Activated CD8-positive, alpha-beta memory T cell treated with anti-CD3 and anti-CD28 coated beads for 48 hours (primary cell): Measurements from ENCODE around the gene MIER2.
"Not testable (repeated sequence)": the region's sequence is repeated elsewhere in the genome, so short reads cannot be mapped to it uniquely, and the experiment has no call there.

Experiments
- DNase-seq, 3 experiments: peaks; one replicate each; pipeline ENCODE4 v3.0.0-alpha.2; 2020; ENCODE audit warnings: low read depth in 2 of 3, low spot score in 2 of 3

The MIER2 gene

DNA sequence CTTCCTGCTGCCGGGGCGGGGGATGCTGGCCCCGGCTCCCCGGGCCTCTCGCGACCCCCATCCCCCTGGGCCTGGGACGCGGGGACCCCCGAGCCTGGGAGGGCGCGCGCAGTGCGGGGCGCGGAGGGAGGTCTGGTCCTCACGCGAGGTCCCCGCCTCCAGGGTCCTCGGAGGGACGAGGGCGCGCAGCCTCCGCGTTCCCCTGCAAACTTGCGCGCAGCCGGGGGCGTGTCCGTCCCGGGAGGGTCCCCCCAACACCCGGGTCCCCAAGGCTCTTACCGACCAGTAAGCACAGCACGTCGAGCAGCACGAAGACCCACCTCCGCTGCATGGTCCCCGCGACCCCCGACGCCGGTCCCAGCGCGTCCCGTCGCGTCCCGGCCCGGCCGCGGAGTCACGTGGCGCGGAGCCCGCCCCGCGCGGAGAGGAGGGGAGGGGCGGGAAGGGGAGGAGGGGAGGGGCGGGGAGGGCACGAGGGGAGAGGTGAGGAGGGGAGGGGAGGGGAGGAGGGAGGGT, 53.5 kb downstream of the MIER2 start, which contains the start of gene PLPP2:
PLPP2 (minus strand) TSS at position 398 of the 516 bp plus-strand sequence; CDS start at position 331, 67 bp downstream.
- no peak for DNase-seq

DNA sequence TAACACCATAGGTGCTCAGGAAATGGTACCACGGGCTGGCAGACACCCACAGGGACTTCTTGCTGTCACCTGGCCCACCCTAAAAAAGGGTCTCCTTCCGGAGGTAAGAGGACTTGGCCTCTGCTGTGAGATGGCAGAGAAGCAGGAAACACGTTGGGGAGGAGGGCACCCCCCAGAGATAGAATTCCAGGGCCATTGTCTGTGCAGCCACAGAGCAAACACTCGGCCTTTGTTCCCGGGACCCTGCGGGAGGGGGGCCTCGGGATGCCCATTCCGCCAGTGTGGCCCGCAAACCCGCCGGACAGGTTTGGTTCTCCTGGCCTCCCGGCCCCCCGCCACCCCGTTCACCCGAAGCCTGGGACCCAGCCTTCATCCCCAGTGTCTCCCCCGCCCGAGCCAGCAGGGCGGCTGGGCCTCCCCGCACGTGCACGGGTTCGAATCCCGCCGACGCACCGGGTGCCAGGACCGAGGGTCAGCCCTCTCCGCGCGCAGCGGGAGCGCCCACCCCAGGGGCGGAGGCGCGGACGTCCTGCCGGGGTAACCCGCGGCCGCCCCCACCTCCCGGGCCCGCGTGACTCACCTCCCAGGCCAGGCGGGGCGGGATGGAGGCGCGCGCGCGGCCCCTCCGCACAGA, 54.1 kb downstream of the MIER2 start:
- DNase-seq = no peak

DNA sequence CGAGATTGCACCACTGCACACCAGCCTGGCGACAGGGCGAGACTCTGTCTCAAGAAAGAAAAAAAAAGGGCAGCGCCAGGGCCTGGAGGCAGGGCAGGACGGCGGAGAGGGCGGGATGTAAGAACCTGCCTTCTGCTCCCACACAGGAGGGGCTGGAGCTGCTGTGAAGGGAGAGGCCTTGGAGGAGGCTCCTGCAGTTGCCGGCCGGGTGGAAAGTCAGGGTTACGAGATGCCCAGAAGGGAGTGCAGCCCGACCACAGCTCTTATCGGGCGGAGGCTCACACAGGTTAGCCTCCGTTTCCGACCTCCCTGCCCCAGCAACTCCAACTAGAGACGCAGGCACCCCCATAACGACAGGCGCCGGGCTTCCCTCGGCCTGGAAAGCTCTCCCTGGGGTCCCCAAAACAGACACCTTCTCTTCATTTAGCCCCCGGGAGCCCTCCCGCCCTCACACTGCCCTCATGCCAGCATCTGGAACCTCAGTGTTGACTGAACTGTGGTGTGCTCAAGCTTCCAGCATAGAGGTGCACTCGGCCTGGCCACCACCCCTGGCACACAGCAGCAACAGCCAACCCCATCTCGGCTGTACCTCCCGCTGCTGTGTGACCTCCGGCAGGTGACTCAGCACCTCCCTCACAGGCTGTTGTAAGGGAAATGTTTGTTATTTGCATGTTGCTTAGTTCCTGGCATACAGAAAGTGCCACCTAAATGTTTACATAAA, 54.8 kb downstream of the MIER2 start:
- no peak for DNase-seq

DNA sequence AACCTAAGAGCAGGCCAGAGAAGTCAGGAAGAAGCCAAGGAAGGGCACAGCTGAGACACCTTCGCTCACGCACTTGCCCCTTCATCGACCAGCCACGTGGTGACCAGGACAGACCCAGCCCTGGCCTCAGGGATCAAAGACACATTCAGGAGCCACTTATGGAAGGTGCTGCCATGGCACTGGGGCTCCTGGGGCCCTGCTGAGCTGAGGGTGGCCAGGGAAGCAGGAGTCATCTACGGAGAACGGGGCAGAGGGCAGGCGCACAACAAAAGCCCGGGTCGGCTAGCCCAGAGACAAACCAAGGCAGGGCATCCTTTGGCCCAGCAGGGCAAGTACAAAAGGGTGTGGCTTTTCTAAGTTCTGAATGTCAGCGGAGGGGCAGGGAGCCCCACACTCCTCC, 55.7 kb downstream of the MIER2 start:
- no peak for DNase-seq

DNA sequence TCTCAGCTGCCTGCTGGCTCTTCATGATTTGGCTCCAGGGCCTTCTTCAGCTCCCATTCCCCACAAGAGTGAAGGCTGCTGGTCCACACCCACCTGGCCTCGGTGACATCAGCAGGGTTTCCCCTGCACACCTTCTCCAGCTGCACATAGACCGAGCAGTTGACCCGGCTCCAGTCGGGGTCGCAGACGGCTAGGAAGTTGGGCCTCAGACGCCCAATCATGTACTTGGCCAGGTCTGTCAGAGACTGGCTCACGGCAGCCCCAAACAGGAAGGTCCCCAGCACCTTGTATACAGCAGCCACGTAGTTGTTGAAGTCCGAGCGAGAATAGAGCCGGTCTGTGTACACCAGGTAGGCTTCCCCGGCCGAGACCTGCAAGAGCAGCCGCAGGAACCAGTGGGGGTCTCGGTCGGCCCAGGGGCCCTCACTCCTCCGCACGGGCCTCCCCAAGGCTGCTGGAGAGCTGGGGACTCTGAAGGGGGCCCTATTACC, 57.2 kb downstream of the MIER2 start:
- DNase-seq = no peak

DNA sequence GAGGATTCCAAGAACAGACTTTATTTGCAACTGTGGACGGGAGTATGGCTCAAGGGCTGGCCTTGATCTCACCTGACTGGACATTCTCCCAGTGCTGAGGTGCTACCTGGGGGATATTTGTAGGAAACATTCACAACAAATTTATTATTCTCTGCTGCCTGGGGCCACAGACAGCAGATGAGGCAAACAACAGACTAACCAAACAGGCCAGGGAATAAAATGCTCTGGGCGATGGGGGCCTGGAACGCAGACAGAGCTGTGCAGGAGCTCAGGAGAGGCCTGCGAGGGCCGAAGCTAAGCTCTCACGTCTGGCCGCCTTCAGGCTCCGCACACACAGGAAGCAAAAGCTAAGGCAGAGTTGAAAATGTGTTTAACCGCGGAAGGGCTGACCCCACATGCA, 61.2 kb downstream of the MIER2 start:
- no peak for DNase-seq

DNA sequence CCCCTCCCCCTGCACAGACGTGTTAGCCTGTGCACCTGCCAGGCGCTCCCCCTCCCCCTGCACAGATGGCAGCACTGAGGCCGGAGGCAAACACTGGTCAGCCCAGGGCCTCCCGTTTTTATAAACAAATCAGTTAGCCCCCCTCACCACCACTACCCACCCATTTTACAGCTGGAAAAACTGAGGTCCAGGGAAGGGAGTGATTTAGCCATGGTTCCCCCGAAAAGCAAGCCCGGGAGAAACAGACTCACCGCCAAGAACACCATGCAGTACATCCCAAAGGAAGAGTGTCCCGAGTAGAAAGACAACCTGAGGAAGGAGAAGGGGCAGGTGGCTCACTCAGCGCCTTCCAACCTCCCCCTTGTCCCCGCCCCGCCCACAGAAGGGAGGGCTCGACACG, 62.1 kb downstream of the MIER2 start:
- DNase-seq = no peak

DNA sequence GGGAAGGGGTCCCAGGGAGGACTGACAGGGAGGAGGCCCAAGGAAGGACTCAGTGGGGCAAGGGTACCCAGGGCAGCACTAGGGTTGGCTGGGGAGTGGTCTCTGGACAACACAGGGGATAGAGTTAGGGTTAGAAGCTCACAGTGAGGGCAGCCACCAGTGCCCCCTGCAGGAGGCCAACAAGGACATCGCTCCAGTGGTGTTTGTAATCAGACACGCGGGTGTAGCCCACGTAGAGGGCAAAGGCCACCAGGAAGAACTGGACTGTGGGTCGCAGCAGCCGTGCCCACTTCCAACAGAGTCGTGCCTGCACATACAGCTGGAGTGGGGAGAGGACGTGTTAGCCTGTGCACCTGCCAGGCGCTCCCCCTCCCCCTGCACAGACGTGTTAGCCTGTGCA, 62.6 kb downstream of the MIER2 start:
- no peak for DNase-seq

DNA sequence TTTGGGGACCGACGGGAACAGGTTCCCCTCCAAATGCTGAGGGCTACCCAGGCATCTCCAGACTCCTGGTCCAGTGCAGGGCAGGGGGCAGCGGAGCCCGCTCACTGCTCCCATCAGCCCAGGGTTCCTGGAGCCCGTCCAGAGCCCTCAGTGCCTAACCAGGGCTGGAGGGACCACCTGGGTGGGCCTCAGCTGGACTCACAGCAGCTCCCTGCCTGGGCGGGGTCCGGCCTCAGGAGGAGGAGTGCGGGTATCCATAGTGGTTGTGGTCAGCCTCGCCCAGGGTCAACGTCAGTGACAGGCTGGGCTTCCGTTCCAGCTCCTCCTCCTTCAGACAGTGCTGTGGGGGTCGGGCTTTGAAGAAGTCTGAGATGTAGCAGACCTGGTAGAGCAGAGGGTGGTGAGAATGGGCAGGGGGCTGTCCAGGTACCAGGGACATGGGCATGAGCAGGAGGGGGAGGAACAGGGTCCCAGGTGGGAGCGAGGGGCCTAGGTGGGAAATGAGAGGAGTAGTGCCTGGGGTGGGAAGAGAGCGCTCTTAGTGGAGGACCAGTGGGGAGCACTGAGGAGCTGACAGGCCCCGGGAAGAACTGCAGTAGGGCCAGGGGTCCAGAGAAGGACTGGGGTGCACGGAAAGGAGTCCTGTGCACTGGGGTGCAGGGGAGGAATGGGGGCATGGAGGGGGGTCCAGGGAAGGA, 63.3 kb downstream of the MIER2 start:
- DNase-seq = no peak

DNA sequence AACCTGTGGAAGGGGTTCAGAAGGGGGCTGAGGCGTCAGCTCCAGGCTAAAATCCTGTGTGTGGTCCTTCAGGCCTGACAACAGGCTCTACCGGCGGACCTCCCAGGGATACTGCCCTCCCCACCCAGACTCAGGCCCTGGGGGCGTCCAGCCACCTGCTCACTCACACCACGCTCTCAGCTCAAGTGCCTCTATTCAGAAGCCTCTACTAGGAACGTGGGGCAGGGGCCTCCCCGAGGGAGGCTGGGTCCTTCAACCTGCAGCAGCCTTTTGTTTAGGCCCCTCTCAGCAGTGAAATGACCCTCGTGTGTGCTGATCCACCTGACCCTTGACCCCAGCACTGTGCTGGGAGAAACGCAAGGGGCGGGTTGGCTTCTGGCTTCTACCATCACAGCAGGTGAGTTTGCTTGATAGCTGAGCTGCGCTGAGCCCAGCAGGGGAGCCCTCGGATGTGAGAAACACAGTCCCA, 64.0 kb downstream of the MIER2 start:
- no peak for DNase-seq

DNA sequence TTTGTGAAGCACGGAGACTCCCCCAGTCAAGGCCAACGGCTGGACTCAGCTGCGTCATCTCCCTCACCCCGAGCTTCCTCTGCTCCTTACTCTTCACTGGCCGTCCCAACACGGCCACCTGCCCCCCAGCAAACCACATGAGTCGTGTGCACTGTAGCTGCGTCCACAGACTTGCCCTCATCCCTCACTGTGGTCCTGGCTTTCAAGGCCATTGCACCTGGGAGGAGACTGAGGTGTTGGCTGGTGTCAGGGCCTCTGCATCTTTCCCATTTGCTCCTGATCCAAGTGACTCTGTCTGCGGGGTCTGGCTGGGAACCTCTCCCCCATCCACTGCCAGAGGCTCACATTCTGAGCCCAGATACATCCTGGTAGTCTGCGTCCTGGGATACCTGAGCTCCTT, 64.9 kb downstream of the MIER2 start:
- no peak for DNase-seq

DNA sequence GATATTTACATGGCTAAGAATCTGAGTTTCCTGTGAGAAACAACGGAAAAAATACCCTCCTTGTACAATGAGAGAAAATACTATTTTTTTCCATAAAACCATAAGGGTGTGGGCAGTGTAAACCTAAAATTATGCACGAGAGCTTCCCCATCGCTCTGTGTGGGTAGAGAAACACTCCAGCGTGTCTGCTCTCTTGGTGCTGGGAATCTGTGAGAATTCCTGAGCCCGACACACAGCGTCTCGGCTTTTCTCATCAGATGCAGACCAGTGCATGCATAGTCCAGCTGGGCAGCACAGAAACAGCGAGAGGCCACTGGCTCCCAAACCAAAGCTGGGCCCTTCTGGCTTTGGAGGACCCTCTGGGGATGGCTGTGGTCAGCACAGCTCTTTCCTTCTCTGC, 65.4 kb downstream of the MIER2 start:
- DNase-seq = no peak

DNA sequence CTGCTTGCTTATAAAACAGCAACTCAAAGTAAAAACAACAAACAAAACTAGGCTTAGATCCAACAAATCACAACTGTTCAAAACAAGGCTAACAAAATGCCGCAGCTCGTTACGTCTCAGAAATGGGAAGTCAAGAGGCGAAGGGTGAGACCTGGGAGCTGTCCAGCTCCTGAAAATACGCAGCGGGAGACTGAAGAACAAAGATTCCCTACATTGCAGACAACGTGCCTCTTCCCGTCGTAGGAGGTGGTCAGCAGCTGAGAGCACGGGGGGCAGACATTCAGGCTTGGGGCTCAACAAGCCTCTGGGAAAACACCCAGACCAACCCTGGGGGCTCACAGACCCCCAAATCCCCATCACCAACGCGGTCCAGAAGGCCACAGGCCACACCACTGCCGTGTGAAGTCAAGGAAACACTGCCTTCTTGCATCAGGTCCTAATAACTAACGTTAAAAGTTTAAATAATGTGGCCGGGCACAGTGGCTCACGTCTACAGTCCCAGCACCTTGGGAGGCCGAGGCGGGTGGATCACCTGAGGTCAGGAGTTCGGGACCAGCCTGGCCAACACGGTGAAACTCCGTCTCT, 66.9 kb downstream of the MIER2 start:
- no peak for DNase-seq

DNA sequence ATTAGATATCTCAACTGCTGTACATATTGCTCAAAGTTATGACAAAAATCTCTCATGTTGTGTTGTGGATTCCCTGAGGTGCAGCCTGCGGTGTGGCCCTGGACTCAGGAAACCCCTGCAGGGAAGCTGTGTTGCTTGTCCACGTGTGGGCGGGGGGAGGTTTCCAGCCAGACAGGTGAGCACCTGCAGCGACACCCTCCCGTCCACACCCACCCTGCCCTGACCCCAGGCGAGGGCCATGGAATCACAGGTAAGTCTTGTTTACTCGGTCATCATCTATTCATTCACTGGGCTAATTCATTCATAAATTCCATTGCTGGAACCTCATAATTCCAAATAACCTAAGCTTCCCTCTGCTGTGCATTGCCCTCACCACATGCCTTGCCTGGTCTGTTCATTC, 67.5 kb downstream of the MIER2 start:
- DNase-seq = no peak

DNA sequence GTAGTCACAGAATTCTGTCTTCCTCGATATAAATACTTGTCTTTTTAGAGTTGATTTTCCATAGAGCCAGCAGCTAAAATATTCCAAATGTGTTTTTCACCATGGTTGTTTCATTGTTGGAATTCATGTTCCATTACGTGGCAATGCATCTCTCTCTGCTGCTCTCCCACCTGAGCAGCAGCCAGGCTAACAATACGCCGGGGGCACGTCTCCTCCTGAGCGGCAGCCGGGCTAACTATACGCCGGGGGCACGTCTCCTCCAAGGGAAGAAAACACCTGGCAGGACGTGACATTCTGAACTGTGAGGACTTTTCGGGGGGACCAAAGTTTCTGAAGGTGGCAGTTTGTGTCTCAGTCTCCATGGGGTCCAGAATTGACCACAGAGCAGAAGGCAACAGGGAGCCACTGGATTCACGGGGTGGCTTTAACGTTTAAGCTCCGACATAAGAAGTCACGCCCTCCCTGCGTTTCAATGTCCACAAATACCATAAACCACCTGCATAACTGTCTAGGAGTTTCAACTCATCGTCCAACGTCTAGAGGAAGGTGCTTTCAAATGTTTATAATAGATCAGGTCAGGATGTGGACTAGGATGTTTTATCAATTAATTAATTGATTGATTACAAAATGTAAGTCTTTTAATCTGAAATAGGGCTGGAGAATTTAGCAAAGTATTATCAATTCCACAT, 68.5 kb downstream of the MIER2 start:
- no peak for DNase-seq

DNA sequence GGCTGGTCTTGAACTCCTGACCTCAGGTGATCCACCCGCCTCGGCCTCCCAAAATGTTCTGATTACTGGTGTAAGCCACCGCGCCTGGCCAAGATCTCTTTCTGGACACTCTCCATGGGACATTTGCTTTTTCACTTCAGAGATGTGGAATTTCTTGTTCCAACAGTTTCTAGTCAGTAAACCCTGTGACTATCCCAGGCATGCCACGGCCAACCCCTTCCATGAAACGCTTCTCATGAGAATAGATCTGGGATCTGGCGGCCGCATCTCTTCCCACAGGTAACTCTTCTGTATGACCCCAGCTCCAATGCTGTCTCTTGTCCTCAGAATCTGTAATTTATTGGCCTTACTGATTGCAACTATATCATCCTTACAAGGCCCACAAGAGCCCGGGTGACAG, 69.6 kb downstream of the MIER2 start:
- DNase-seq = no peak

DNA sequence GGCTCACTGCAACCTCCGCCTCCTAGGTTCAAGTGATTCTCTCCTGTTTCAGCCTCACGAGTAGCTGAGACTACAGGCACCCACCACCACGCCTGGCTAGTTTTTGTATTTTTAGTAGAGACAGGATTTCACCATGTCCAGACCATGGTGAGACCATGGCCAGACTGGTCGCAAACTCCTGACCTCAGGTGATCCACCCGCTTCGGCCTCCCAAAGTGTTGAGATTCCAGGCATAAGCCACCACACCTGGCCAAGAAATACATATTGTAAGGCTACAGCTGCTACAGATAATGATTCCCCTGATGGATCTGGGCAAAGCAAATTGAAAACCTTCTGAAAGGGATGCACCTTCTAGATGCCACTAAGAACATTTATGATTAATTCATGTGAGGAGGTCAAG, 71.2 kb downstream of the MIER2 start:
- DNase-seq = no peak

DNA sequence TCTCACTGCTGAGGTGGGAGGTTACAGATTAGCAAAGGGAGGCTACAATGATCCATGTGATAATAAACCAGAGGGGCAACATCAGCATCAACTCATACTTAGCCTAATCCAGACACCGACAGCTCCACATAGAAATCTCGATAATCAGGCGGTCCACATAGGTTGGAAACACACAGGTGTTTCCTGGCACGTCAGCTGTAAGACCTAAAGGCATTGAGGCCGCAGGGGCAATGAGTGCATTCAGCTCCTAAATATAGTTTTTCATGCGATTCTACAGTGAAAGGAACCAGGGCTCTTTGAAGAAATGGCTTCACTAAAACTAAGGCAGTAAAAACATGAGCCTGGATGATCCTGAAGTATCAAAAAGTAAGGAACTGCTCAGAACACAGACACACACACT, 72.7 kb downstream of the MIER2 start:
- DNase-seq = no peak

DNA sequence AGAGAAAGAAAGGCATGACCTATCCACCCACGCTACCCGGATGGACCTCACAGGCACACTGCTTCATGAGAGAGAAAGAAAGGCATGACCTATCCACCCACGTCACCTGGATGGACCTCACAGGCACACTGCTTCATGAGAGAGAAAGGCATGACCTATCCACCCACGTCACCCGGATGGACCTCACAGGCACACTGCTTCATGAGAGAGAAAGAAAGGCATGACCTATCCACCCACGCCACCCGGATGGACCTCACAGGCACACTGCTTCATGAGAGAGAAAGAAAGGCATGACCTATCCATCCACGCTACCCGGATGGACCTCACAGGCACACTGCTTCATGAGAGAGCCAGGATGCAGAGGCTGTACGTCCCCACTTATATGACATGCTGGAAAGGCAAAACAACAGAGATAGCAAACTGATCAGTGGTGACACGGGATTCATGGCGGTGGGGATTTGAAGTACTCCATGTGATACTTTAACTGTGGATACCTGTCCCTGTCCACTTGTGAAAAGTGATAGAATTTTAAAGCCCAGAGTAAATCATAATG, 73.8 kb downstream of the MIER2 start:
- DNase-seq = not testable (repeated sequence)

DNA sequence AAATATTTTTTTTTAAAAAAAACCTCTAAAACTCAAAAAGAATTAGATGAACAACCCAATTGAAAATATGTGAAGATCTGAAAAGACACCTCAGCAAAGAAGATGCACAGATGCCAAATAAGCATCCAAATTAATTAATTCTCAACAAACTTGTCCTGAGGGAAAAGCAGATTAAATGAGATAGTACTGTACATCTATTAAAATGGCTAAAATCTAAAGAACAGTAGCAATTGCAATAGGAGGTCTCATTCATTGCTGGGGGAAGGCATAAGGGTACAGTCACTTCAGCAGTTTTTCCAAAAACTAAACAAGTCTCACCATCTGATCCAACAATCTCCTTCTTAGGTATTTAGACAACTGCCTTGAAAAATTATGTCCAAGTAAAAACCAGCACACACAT, 75.4 kb downstream of the MIER2 start:
- DNase-seq = no peak

DNA sequence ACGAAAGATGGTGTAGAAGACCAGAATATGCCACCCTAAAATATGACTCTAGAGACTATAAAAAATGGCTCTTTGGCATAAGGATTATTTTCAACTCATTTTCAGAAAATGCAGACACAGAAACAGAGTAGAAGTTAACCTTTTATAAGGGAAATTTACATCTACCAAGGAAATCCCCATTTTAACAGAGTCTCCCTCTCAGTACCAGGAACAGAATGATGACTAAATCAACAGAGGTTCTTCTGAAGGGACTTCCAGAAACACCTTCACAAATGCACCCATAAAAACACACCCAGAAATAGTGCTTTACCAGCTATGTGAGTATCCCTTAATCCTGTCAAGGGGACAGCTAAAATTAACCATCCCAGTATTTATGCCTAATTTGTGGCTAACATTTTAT, 82.5 kb downstream of the MIER2 start:
- no peak for DNase-seq
